Stomach (tissue), 4 donors: ENCODE results near the gene PAMR1.

Experiments used
- CTCF ChIP-seq, 7 experiments: fragments of 450-650 bp in 4 of 7; fragments of 200-600 bp in 3 of 7; sonication (generic) in 3 of 7; IDR thresholded peaks; one replicate each; pipeline ENCODE4 v1.5.1; 2016 to 2019; ENCODE audit warnings: antibody characterized with exemption in 7 of 7, control low read depth in 2 of 7, mild to moderate bottlenecking in 1 of 7
- POLR2A ChIP-seq, 4 donors: fragments of 450-650 bp; IDR thresholded peaks; one replicate each; pipeline ENCODE4 v1.6.1; 2016; ENCODE audit warnings: antibody characterized with exemption in 4 of 4, control low read depth in 2 of 4, mild to moderate bottlenecking in 1 of 4, moderate library complexity in 1 of 4
- POLR2AphosphoS5 ChIP-seq, 3 donors: sonication (generic); formaldehyde crosslinking; IDR thresholded peaks; one replicate each; pipeline ENCODE4 v1.6.1; 2016; ENCODE audit warnings: antibody characterized with exemption in 3 of 3

- TF ChIP-seq CTCF (IDR thresholded peaks at IDR 0.05) (no peak), POLR2A (IDR thresholded peaks at IDR 0.05) (no peak), POLR2AphosphoS5 (IDR thresholded peaks at IDR 0.05) (no peak)
Measured at GRCh38 chr11:35507688-35508087, 17.7 kb downstream of the PAMR1 start.
